Esophagus mucosa (tissue), 1 donor: ENCODE results near the gene PCARE. TPM values are rescaled to one million over a fixed set of nuclear protein-coding genes. Genes with fewer than 3 reads are reported as not detected.

Experiments used
- ATAC-seq: fragments of 200-7000 bp; cut with Tn5 transposase; one replicate; pipeline ENCODE4 v1.9.1; 2020
- total RNA-seq: library from RNA; stranded (reverse); gene quantifications from one replicate; pipeline ENCODE4 v1.2.4, GENCODE V29; 2023
- donor health status: DM: yes; HTN: yes; CAD: no.

PCARE gene
- total RNA-seq, 1 donor from 2014 or later, result 0.08 TPM

DNA sequence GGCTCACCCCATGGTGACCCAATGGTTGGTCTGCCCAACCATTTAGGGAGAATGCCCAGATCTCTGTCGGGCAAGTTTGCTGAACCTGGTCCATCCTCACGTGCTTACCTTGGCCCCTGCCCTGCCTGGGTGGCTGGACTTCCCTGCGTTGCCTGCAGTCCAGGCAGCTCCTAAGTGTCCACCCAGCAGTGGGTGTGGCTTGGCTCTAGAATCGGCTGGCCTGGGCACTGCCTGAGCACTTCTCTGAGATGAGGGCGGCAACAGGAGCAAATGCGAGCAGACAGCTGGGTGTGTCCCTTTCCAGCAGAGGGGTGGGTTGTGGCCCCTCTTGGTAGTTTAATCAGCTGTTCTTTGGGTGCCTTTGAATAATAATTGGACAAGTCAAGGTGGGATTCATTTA, 11.3 kb downstream of the PCARE start:
- no peak for ATAC-seq

DNA sequence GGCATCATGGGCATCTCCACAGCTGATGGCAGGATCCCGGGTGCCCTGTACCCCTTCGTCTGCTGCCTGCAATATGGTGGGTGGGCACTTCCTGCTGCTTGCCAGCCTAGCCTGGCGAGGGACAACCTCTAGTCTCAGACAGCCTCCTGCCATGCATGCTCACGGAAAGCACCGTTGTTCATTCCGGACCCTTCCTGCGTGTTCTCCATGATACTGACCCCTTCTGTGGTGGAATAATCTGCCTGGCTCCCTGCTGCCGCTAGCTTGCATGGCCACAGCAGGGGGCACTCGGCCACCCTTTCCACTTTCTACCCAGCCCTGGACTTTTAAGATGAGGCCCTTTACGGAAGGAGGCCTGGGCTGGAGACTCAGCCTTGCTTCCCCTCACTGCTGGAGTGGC, 12.0 kb downstream of the PCARE start:
- ATAC-seq, result no peak

DNA sequence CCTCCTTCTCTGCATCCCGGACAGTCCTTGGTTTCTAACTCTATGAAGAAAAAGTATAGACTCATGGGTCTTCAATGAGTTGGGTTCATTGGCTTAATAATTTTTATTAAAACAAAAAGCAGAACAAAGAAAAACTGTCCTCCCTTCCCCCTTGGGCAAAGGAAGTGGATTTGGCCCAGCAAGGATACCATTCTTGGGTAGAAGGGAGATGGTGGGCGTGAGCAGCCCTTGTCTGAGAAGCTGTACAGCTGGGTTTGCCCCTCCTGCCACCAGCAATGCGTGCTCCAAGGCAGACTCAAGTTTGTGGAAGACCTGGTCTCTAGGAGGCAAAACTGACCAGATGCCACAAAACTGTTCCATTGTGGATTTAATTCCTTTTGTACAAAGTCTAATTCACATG, 12.7 kb downstream of the PCARE start:
- ATAC-seq, result no peak

DNA sequence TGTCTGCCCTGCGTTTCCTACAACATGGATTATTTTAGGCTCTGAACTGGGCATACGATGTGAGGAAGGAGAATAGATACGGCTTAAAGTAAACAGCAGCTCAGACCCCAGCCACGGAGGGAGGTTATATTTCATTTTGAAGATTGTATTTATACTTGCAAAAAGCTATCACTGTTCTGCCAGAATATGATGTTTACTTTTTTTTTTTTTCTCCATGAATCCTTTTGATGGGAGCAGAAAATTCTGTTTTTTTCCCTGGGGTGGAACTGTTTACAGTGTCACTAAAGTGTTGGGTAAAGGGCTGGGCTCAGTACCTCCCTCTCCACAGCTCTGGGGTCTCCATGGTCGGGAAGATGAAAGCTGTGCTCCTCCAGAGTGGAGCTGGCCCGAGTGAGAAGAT, 13.1 kb downstream of the PCARE start:
- ATAC-seq, result no peak

DNA sequence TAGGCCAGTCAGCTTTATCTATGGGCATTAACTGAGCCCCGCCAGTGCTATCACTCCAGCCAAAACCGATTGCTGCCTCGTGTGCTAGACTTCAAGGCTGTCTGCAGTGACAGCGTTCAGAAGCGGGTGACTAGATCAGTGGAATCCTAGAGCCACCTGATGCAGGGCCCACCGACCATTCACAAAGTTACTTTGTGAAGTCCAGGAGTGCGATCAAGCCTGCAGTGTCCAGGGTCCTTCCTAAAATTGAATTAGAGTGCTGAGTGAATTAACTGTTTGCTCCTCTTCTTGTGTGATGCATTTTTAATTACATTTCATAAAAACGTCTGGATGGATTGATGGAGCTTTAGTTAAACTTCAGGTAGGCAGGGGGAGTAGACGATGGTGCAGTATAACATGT, 13.9 kb downstream of the PCARE start:
- ATAC-seq, result no peak

DNA sequence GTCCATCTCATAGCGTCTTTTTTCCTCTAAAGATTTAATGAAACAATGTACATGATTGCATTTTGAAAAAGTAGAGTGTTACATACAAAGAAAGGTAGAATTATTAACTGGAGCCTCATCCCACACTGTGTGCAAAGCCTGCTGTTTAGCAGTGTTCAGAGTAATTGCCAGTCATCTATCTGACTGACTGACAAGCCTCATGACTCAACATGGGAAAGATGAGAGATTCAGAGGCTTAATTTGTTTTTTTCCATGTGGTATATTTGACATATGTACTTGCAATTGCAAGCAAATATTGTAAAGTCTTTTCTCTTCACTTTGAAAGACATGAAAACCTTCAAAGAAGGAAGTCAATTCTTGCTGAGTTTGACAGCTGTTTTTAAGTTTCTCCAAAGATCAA, 14.7 kb downstream of the PCARE start:
- no peak for ATAC-seq

DNA sequence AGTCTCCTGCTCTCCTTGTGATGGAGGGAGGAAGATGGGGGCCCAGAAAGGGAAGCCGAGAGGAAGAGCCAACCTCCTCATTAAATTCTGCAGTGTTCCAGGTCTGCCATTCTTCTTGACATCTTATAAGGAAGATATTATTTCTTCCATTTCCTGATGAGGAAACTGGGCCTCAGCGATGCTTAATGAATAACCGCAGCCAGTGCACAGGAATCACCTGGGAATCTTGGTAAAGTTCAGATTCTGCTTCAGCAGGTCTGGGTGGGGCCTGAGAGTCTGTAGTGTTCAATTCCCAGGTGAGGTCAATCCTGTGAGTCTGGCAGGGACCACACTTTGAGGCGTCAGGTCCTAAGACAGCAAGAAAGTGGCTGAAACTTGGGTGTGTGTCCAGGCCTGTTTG, 17.3 kb downstream of the PCARE start:
- ATAC-seq, result peak; percentile 31

DNA sequence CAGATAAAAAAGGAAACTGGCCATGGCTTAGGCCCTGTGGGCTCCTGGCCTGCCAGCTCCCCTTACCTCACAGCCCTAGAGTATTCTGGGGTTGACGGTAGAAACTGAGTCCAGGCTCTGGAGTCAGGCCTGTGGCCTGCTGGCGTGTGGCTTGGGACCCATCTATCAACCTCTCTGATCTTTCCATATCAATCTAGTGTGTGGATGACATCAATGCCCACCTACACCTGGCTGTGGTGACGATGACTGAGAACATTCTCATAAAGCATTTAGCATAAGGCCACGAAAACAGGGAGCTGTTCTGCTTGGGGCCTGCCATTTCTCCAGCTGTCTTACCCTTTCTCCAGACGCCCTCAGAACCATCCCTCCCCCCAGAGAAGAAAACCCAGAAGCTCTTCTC, 17.9 kb downstream of the PCARE start:
- ATAC-seq, result no peak

DNA sequence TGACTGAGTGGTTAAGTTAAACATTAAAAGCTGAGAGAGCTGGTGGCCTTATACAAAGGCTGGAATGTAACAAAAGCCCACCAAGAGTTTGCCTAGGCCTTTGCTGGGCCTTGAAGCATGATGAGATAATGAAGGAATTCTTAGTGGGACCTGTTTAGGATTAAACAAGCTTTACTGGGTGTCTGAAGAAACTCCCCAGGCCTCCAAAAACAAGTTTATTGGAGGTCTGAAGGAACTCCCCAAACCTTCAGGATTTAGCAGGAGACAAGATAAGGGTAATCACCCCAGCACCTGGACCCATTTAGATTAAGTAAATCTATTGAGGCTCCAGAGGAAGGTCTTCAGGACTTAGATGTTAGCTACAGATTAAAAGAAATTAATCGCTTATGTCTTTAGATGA, 18.7 kb downstream of the PCARE start:
- ATAC-seq, result no peak

DNA sequence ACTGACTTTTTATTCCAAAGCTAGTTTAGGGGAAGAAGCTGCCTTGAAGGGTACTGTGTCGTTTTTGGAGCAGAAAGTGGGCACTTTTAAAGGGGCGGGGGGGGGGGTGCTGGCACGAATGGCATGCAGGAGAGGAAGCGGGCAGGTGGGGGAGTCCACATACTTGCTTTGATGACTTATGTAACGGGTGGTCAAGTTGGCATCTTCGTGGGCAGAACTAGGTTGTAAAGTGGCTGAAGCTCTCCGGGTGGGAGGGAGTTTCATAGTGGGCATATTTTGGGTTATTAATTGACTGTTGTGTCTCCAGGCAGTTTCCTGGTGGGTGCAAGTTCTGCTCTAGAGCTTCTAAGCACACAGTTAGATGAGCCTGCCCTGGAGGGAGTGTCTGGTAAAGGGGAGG, 19.9 kb downstream of the PCARE start:
- no peak for ATAC-seq

DNA sequence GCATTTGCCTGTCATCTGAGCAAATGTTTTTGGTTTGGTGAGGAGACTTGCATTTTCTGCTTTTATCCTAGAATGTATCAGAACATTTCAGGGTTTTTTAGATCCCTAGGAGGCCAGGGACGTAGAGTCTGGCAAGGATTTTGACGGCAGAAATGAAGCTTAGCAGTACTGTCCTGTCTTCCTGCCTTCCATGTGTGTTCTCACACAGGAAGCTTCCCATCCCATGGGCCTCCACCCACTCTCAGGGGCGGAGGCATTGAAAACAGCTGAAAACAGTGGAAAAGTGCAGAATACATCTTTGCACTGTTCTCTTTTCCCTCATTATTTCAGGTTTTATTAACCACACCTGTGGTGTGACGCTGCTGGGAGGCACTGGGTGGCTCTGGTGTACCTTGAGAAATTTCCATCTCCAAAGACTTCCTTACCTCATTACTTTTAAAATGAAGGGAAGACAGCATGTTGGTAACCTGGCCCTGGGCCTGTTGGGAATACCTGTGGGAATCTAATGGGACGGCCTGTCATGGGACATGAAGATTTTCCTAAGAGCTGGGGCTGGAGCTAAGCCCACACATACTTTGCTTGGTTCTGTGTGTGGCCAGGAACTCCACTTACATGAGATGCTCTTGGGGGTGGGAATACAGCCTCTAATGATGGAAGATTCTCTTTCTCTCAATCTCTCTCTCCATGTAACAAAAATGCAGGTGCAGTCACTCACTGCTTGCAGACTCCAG, 20.5 kb downstream of the PCARE start:
- ATAC-seq, result peak; percentile 62

DNA sequence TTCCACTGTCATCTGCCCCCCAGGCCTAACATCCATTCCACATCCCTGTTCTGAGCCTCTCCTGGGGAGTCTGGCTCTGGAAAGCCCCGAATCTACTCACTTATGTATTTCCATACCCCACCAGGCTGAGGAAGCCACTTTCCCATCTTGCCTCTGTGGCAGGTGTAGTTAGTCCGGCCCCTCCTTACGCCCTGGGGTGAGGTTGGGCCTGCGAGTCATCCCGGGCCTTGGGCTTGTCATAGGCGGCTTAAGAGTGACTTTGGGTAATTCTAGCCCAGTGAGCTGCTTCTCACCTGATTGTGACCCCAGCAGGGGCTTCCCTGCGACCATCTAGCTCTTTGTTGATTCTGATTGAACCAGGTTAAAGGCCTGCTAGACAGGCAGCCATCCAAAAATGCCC, 21.1 kb downstream of the PCARE start:
- ATAC-seq, result peak; percentile 88

DNA sequence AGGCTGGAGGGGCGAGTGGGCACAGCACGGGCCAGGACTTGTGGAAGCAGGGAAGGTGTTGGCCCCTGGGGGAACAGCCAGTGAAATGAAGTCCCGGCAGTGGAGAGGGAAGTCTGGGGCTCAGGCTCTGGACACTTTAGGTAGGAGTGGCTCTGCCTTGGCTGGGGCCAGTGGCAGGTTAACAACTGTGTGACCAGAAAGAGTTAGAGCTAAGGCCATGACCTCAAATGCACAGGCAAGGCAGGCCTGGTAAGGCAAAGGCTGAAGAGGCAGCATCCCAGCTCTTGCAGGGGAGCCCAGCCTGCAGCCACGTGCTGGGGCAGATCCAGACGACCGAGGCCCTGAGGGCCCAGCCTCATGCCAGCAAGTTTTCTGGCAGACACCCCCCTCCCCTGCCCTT, 21.5 kb downstream of the PCARE start:
- ATAC-seq, result peak; percentile 12

DNA sequence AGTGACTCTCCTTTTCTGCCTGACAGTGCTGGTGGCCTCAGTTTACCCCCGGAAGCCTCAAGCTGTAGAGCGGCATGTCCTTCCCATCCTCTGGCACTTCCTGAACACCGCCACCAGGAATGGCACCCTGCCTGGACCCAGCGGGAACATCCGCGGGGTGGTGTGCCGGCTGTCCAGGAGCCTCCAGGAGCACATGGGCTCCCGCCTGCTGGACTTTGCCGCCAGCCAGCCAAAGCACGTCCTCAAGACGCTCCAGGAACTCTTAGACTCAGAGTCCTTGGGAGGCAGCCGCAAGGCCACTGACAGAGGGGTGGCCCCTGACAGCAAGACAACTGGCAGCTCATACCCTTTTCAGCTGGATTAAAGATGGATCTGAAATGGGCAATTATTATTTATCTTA, 22.6 kb downstream of the PCARE start:
- ATAC-seq, result no peak

DNA sequence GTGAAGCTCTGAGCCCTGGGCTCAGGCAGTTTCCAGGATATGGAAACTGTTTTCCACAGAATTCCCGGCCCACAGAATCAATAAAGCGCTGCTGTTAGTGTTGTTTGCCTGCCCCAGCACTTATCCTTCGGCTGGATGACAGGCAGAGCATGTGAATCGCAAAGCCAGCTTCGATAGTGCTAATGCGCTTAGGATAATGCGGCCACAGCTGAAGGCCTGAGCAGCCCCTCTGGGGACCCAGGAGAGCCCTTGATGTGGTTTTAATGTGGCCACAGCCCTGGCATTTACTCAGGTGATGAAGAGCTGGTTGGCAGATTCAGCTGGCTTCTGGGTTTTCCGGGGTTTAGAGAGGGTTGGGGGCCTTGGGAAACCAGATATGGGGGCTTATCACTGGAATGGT, 23.7 kb downstream of the PCARE start:
- no peak for ATAC-seq

DNA sequence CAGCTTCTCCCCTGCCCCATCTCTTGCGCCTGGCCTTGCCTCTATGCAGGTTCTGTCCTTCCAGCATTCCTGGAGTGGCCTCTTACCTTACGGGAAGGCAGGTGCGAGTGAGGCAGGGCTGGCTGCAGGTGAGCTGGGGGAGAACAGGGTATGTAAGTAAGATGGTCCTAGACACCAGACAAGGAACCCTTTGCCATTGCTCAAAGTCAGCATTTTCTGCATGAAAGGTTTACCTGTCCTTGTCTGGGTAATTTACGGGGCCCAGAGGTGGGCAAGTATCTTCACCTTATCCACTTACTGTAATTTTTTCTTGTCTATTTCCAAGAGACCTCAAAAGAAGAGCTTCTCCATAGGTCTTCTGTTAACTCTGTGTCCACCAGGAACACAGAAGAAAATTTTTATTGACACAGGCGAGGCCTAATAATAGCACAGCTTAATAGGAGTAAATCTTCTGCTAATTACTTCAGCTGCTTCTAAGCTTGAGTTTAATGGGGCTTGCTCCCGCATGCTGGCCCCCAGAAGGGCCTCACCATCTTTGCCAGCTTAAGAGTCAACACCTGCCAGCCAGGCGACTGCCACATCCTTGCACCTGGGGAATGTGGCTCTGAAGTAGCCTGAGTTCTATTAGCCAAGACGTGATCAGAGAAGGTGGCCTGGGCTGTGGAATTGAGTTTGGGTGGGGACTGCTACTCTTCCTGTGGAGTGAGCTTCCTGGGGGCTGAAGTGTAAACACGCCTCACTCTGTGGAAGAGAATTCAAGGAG, 27.1 kb downstream of the PCARE start:
- no peak for ATAC-seq

DNA sequence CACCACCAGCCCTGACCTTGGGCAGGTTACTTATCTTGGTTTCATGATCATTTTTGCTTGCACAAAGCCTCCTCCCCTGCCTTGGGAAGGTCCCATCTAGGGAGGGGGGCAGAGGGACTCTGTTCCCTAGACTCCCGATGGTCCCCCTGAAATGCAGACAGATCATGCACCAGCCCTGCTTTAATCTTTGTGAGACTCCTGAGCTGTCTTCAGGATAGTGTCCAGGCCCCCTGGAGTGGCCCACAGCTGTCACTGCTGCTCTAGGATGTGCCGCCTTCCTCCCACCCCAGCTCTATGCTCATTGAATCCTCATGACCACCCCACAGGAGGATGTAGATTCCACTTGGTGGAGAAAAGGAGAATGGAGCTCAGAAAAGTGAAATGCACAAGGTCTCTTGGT, 28.0 kb downstream of the PCARE start:
- no peak for ATAC-seq

DNA sequence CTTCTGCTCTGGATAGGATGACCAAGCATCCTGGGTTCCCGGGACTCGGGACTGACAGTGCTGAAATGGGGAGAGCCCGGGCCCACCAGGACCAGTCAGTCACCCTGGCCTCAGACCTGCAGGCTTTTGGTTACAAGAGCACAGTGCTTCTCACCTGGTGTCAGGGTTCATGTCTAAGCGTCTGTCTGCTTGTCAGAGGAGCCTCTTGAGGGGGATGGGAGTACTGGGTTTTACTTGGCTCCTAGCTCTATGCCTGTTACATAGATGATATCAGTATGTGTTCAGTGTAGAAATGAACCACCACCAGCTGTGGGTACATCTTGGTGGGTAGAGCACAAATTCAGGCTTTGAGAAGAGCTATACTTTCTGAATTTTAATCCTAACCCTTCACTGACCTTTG, 29.9 kb downstream of the PCARE start:
- ATAC-seq, result no peak

DNA sequence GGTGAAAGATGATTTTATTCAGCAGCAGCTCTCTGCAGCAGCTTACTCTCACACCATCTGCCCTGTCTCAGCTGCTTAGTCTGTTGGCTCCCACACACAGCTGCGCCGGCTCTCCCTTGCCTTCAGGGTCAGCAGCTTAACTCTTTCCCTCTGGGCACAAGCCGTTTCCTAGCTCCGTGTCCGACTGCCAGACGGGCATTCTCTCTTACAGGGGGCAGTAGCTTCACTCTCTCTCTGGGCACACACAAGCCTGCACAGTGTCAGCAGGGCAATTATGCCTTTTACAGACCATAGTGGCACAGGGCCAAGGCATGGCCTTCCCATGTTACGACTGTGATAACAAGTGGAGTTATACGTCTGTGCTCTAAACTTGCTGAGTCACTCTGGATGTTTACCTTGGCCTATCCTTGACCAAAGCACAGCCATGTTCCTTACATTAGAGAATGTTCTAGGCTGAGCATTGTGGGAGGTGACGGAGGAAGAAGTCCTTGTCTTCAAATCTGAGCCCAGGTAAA, 31.7 kb downstream of the PCARE start:
- ATAC-seq, result no peak

DNA sequence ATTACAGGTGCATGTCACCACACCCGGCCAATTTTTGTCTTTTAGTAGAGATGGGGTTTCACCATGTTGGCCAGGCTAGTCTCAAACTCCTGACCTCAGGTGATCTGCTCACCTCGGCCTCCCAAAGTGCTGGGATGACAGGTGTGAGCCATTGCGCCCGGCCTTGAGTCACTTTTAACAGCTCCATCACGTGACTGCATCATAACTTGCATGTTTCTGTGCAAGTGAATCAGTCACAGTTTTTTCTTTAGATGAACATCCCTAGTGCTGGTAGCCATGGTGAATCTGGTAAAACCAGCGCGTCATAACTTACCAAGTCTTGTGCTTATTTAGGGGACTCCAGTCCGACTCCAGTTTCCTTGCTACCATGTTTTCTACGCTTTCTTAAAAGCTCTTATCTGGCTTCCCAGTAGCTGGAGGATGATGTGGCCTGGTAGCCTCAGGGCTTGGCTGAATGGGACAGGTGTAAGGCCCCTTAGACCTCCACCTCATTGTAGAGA, 33.1 kb downstream of the PCARE start:
- ATAC-seq, result no peak

DNA sequence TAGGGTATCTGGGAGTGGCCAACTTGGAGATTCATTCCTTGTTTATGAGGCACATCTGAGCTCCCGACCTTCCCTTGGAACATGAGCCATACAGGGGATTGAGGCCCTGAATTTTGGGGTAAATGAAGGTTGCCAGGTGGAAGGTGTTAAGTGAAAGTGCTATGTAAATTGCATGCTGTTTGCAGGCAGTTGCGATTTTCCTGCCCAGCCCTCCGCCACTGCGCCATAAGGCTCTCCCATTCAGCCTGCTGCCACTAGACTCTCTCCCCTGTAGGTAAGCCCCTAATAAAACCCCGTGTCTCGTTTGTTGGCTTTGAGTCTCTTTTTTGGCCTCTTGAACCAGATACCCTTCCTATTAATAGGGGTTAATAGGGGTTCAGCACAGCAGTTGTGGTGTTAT, 33.8 kb downstream of the PCARE start:
- ATAC-seq, result no peak

DNA sequence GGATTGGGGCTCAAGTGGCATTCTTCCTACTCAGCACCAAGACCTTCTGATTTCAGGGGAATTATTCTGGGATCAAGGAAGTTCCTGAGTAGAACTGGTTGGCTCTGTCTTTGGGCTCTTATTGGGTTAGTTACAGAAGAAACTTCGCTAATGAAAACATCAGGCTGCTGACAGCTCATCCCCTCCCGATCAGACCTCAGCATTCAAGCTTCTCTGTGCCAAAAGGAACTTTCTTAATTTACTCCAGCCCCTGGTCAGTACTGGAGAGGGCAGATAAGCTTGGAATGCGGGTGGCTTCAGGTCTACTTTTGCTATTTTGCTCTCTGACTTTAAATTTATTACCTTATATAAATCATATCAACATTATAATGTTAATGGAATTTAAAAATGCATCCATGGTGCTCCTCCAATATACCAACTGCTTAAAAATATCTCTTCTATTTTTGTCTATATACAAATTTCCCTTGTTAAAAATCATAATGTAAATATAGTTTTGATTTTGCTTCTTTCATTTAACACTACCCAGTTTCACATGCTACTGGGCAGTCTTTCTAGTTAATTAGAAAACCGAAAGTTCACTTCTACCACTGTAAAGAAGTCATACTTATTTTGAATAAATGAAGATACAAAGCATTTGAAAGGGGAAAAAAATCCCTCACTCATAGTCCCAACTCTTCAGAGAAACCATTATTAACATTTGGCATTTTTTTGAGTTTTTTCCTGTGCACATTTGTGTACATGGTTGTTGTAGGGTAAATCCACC, 34.4 kb downstream of the PCARE start:
- ATAC-seq, result no peak

DNA sequence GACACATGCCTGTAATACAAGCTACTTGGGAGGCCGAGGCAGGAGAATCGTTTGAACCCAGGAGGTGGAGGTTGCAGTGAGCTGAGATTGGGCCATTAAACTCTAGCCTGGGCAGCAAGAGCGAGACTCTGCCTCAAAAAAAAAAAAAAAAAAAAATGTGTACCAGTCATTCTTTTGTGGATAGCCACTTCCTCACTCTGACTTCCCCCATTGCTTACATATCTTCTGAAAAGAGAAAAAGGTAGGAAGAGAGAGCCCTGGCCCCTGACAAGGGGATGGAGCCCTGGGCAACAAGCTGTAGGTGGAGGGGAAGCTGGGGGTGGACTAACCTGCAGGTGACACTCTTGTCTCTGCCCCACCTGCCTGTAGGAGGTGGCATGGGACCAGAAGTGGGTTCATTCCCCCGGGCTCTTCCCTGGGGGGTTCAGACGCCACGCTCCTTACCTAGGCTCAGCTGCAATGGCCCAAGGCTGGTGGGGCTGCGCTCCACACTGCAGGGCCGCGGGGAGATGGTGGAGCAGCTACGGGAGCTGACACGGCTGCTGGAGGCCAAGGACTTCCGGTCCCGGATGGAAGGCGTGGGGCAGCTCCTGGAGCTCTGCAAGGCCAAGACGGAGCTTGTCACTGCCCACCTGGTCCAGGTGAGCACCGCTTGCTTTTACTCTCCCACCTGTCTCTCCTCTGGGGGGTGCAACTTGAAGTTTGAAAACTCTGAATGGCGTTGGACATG, 39.1 kb downstream of the PCARE start:
- ATAC-seq, result no peak
